ENCODE measurements around the gene IQCE. TPM values are rescaled to one million over a fixed set of nuclear protein-coding genes. Genes with fewer than 3 reads are reported as not detected.
A peak's percentile ranks its signal among the peaks of the same experiment; 100 is the strongest.
"Not testable (repeated sequence)": the region's sequence is repeated elsewhere in the genome, so short reads cannot be mapped to it uniquely, and the experiment has no call there.

The IQCE gene
- total RNA-seq, 1 experiment from 2014 or later, result 13.4 TPM

- Histone ChIP-seq H3K36me3 (ENCODE audit: control insufficient read depth, insufficient read depth, low read length) (no peaks in the 10 kb centered on the region; the same call in 1 of the 2 replicates), H3K4me1 (peaks cover 2% of the 10 kb centered on the region), H3K4me3 (ENCODE audit: low read depth, low read length) (peak overlapping the region; percentile 89), H3K9me3 (no peaks in the 10 kb centered on the region), H3K27me3 (replicated peaks; ENCODE audit: control insufficient read depth, insufficient read depth, low read length) (no peaks in the 10 kb centered on the region)
- H3K4me1 Mint-ChIP-seq (ENCODE audit: low read depth, unreplicated experiment), result peaks cover 5% of the 10 kb centered on the region
- H3K4me3 Mint-ChIP-seq (ENCODE audit: unreplicated experiment), result peak overlapping the region; percentile 74
- H3K27me3 Mint-ChIP-seq (ENCODE audit: insufficient read depth, unreplicated experiment), result no peaks in the 10 kb centered on the region
- peak in 1 of 2 experiments; percentile 66 for DNase-seq
- ChIA-PET POLR2A (interaction anchor here (0.6 kb wide), 1 partner anchor 32 kb away, joined by 5 read pairs; no protein-coding TSS in a partner anchor), CTCF (interaction anchor here (0.6 to 1.2 kb wide), 5 partner anchors 39 to 490 kb away, joined by 3 to 6 read pairs (median 4); partner anchors contain the start of gene TTYH3)
- TF ChIP-seq CTCF (IDR thresholded peaks at IDR 0.05; ENCODE audit: insufficient read depth in 1 of 2, low read depth in 1 of 2, low read length in 1 of 2, severe bottlenecking in 1 of 2, unreplicated experiment in 1 of 2), result no peak
- intact Hi-C loops (cut with micrococcal nuclease; ENCODE audit: unreplicated experiment), result loop anchor here (2.0 to 10.0 kb wide), 4 partner anchors 41 to 155 kb away; partner anchors contain the start of genes CHST12, GRIFIN, LFNG and TTYH3
- BruUV-seq (replicated peaks), result no TSS peak
- H3K27ac Mint-ChIP-seq (ENCODE audit: unreplicated experiment), result peak overlapping the region; percentile 82
- peaks cover 7% of the 10 kb centered on the region for H3K36me3 Mint-ChIP-seq (ENCODE audit: insufficient read depth, unreplicated experiment)
- H3K9me3 Mint-ChIP-seq (ENCODE audit: unreplicated experiment), result no peaks in the 10 kb centered on the region
These were observed 638 bp downstream of the IQCE start for GRCh38 chr7:2559283-2559950.

- CTCF ChIA-PET; H3K27me3 Mint-ChIP-seq (ENCODE audit: insufficient read depth, unreplicated experiment); DNase-seq; H3K4me3 ChIP-seq (ENCODE audit: low read depth, low read length); H3K4me1 Mint-ChIP-seq (ENCODE audit: low read depth, unreplicated experiment); H3K27me3 ChIP-seq (replicated peaks; ENCODE audit: control insufficient read depth, insufficient read depth, low read length); POLR2A ChIA-PET; H3K36me3 Mint-ChIP-seq (ENCODE audit: insufficient read depth, unreplicated experiment); BruUV-seq (replicated peaks); H3K9me3 Mint-ChIP-seq (ENCODE audit: unreplicated experiment); H3K9me3 ChIP-seq; H3K36me3 ChIP-seq (ENCODE audit: control insufficient read depth, insufficient read depth, low read length); H3K4me3 Mint-ChIP-seq (ENCODE audit: unreplicated experiment); H3K4me1 ChIP-seq; intact Hi-C loops (cut with micrococcal nuclease; ENCODE audit: unreplicated experiment); H3K27ac Mint-ChIP-seq (ENCODE audit: unreplicated experiment): not testable (repeated sequence)
These were observed 5.2 kb downstream of the IQCE start for GRCh38 chr7:2563955-2564354.

GRCh38 chr7:2564970-2565540 lies 6.3 kb downstream of the IQCE start:
- no peaks in the 10 kb centered on the region for H3K9me3 ChIP-seq
- ChIA-PET CTCF (no interaction called here), POLR2A (no interaction called here)
- no peaks in the 10 kb centered on the region; the same call in none of the 2 replicates for H3K36me3 ChIP-seq (ENCODE audit: control insufficient read depth, insufficient read depth, low read length)
- no TSS peak for BruUV-seq (replicated peaks)
- H3K27me3 ChIP-seq (replicated peaks; ENCODE audit: control insufficient read depth, insufficient read depth, low read length), result no peaks in the 10 kb centered on the region
- intact Hi-C loops (cut with micrococcal nuclease; ENCODE audit: unreplicated experiment), result no loop called here
- Mint-ChIP-seq H3K36me3 (ENCODE audit: insufficient read depth, unreplicated experiment) (peaks cover 5% of the 10 kb centered on the region), H3K27me3 (ENCODE audit: insufficient read depth, unreplicated experiment) (no peaks in the 10 kb centered on the region), H3K4me1 (ENCODE audit: low read depth, unreplicated experiment) (peaks cover 3% of the 10 kb centered on the region), H3K27ac (ENCODE audit: unreplicated experiment) (no peak overlapping the region), H3K9me3 (ENCODE audit: unreplicated experiment) (no peaks in the 10 kb centered on the region), H3K4me3 (ENCODE audit: unreplicated experiment) (no peak overlapping the region)
- no peak for TF ChIP-seq CTCF (IDR thresholded peaks at IDR 0.05; ENCODE audit: insufficient read depth in 1 of 2, low read depth in 1 of 2, low read length in 1 of 2, severe bottlenecking in 1 of 2, unreplicated experiment in 1 of 2)
- DNase-seq, result no peak
- H3K4me1 ChIP-seq, result no peaks in the 10 kb centered on the region; the same call in 1 of the 2 replicates
- H3K4me3 ChIP-seq (ENCODE audit: low read depth, low read length), result no peak overlapping the region

Data from Caco-2 (cell line).